ENCODE measurements around the gene PCTP.
A peak's percentile ranks its signal among the peaks of the same experiment; 100 is the strongest.

PCTP gene

DNA sequence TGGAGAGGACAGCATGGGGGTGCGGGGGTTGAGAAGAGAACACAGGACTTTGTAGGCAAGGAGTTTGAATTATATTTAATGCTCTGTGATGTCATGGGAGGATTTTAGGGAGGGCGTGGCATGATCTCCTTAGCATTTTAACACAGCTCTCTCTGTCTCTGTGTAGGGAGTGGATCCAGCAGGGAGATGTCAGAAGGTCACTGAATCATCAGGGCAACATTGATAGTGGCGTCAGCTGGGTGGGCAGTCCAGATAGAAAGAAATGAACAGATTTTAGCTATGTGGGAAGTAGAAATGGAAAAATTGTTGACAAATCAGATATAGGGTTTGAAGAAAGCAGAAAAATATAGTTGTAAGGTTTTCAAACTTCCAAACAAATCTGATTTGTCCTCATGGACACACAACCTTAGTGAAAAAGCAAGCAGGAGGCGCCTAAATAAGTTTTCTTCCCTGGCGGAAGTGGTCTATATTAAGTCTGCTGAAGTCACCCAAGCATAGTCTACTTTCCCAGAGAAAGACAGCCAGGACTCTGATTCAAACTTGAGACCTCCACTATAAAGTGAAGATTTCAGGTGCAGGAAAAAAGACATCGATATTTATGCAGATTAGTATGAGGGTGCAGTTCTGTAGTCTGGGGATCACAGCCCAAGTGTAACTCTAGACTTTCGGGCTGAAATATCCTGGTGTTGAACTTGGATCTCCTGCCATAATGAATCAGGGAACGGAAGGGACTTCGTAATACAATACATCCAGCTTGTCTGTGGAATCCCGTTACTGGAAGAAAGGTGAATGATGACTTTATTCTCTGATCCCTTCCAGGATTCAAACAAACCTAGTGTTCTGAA is 10.1 kb upstream of the PCTP start:
- Histone ChIP-seq H4K91ac (ENCODE audit: low read depth, low read length) (no peak overlapping the region), H2AK5ac (ENCODE audit: low read length) (no peak overlapping the region), H4K12ac (ENCODE audit: low read depth, low read length) (no peak overlapping the region), H2BK120ac (ENCODE audit: insufficient read depth, low read length, poor library complexity) (no peak overlapping the region), H3K9ac (ENCODE audit: low read length) (no peak overlapping the region), H2BK5ac (ENCODE audit: low read depth, low read length, poor library complexity) (no peak overlapping the region), H3K27ac (ENCODE audit: low read depth, low read length) (no peak overlapping the region), H3K18ac (ENCODE audit: low read length) (no peak overlapping the region), H3K4me3 (ENCODE audit: low read depth, low read length) (no peak overlapping the region), H3K4ac (ENCODE audit: low read depth, low read length) (no peak overlapping the region), H2AFZ (ENCODE audit: insufficient read depth, low read length, poor library complexity) (no peak overlapping the region), H3K14ac (ENCODE audit: low read length) (no peak overlapping the region), H3K27me3 (ENCODE audit: insufficient read depth, low read length) (no peaks in the 10 kb centered on the region), H3K23ac (ENCODE audit: low read length) (no peak overlapping the region), H2BK12ac (ENCODE audit: low read length) (no peak overlapping the region), H4K8ac (ENCODE audit: low read depth, low read length) (no peak overlapping the region), H3K9me3 (ENCODE audit: insufficient read depth, low read depth, low read length) (no peaks in the 10 kb centered on the region), H3K79me2 (ENCODE audit: control insufficient read depth, insufficient read depth, low read length, poor library complexity) (no peaks in the 10 kb centered on the region), H3K36me3 (ENCODE audit: control insufficient read depth in 1 of 2, insufficient read depth in 2 of 2, low read length in 2 of 2) (no peaks in the 10 kb centered on the region), H3K4me2 (ENCODE audit: low read length) (no peak overlapping the region), H3K79me1 (ENCODE audit: low read length) (no peaks in the 10 kb centered on the region), H3K4me1 (ENCODE audit: control insufficient read depth in 1 of 2, insufficient read depth in 2 of 2, low read length in 2 of 2) (no peaks in the 10 kb centered on the region)
- WGBS (ENCODE audit: extremely low coverage, insufficient coverage, insufficient read length), result no CpG with 5 or more reads among the region's 10 CpGs
- no peak for DNase-seq

- Histone ChIP-seq H3K4me1 (ENCODE audit: control insufficient read depth in 1 of 2, insufficient read depth in 2 of 2, low read length in 2 of 2) (no peaks in the 10 kb centered on the region), H4K8ac (ENCODE audit: low read depth, low read length) (no peak overlapping the region), H4K91ac (ENCODE audit: low read depth, low read length) (no peak overlapping the region), H3K27ac (ENCODE audit: low read depth, low read length) (no peak overlapping the region), H3K36me3 (ENCODE audit: control insufficient read depth in 1 of 2, insufficient read depth in 2 of 2, low read length in 2 of 2) (no peaks in the 10 kb centered on the region), H2BK120ac (ENCODE audit: insufficient read depth, low read length, poor library complexity) (no peak overlapping the region), H2BK5ac (ENCODE audit: low read depth, low read length, poor library complexity) (no peak overlapping the region), H3K9me3 (ENCODE audit: insufficient read depth, low read depth, low read length) (no peaks in the 10 kb centered on the region), H3K23ac (ENCODE audit: low read length) (no peak overlapping the region), H3K79me2 (ENCODE audit: control insufficient read depth, insufficient read depth, low read length, poor library complexity) (no peaks in the 10 kb centered on the region), H3K27me3 (ENCODE audit: insufficient read depth, low read length) (no peaks in the 10 kb centered on the region), H3K4me2 (ENCODE audit: low read length) (no peak overlapping the region), H3K9ac (ENCODE audit: low read length) (no peak overlapping the region), H3K14ac (ENCODE audit: low read length) (no peak overlapping the region), H4K12ac (ENCODE audit: low read depth, low read length) (no peak overlapping the region), H3K4me3 (ENCODE audit: low read depth, low read length) (no peak overlapping the region), H2AK5ac (ENCODE audit: low read length) (no peak overlapping the region), H2AFZ (ENCODE audit: insufficient read depth, low read length, poor library complexity) (no peak overlapping the region), H2BK12ac (ENCODE audit: low read length) (no peak overlapping the region), H3K18ac (ENCODE audit: low read length) (no peak overlapping the region), H3K79me1 (ENCODE audit: low read length) (no peaks in the 10 kb centered on the region), H3K4ac (ENCODE audit: low read depth, low read length) (no peak overlapping the region)
- DNase-seq, result no peak
- no CpG with 5 or more reads among the region's 3 CpGs for WGBS (ENCODE audit: extremely low coverage, insufficient coverage, insufficient read length)
Observed at GRCh38 chr17:55741356-55741700, 9.5 kb upstream of the PCTP start.

GRCh38 chr17:55742272-55743102 is 8.4 kb upstream of the PCTP start:
- peak in 1 of 2 donors; percentile 46 for DNase-seq
- Histone ChIP-seq H4K8ac (ENCODE audit: low read depth, low read length) (no peak overlapping the region), H3K79me1 (ENCODE audit: low read length) (no peaks in the 10 kb centered on the region), H3K27me3 (ENCODE audit: insufficient read depth, low read length) (no peaks in the 10 kb centered on the region), H3K4me1 (ENCODE audit: control insufficient read depth in 1 of 2, insufficient read depth in 2 of 2, low read length in 2 of 2) (no peaks in the 10 kb centered on the region), H3K79me2 (ENCODE audit: control insufficient read depth, insufficient read depth, low read length, poor library complexity) (no peaks in the 10 kb centered on the region), H2BK12ac (ENCODE audit: low read length) (no peak overlapping the region), H3K36me3 (ENCODE audit: control insufficient read depth in 1 of 2, insufficient read depth in 2 of 2, low read length in 2 of 2) (no peaks in the 10 kb centered on the region), H3K4me3 (ENCODE audit: low read depth, low read length) (no peak overlapping the region), H2BK5ac (ENCODE audit: low read depth, low read length, poor library complexity) (no peak overlapping the region), H3K14ac (ENCODE audit: low read length) (no peak overlapping the region), H2BK120ac (ENCODE audit: insufficient read depth, low read length, poor library complexity) (no peak overlapping the region), H3K9ac (ENCODE audit: low read length) (no peak overlapping the region), H2AK5ac (ENCODE audit: low read length) (no peak overlapping the region), H3K18ac (ENCODE audit: low read length) (no peak overlapping the region), H3K23ac (ENCODE audit: low read length) (no peak overlapping the region), H4K12ac (ENCODE audit: low read depth, low read length) (no peak overlapping the region), H4K91ac (ENCODE audit: low read depth, low read length) (no peak overlapping the region), H3K4me2 (ENCODE audit: low read length) (no peak overlapping the region), H2AFZ (ENCODE audit: insufficient read depth, low read length, poor library complexity) (no peak overlapping the region), H3K27ac (ENCODE audit: low read depth, low read length) (no peak overlapping the region), H3K4ac (ENCODE audit: low read depth, low read length) (no peak overlapping the region), H3K9me3 (ENCODE audit: insufficient read depth, low read depth, low read length) (no peaks in the 10 kb centered on the region)
- no CpG with 5 or more reads among the region's 12 CpGs for WGBS (ENCODE audit: extremely low coverage, insufficient coverage, insufficient read length)

- Histone ChIP-seq H3K18ac (ENCODE audit: low read length) (no peak overlapping the region), H3K4ac (ENCODE audit: low read depth, low read length) (no peak overlapping the region), H3K27me3 (ENCODE audit: insufficient read depth, low read length) (no peaks in the 10 kb centered on the region), H2BK120ac (ENCODE audit: insufficient read depth, low read length, poor library complexity) (no peak overlapping the region), H2AFZ (ENCODE audit: insufficient read depth, low read length, poor library complexity) (no peak overlapping the region), H3K9me3 (ENCODE audit: insufficient read depth, low read depth, low read length) (no peaks in the 10 kb centered on the region), H4K91ac (ENCODE audit: low read depth, low read length) (no peak overlapping the region), H3K9ac (ENCODE audit: low read length) (no peak overlapping the region), H3K14ac (ENCODE audit: low read length) (no peak overlapping the region), H3K79me1 (ENCODE audit: low read length) (no peaks in the 10 kb centered on the region), H3K4me1 (ENCODE audit: control insufficient read depth in 1 of 2, insufficient read depth in 2 of 2, low read length in 2 of 2) (no peaks in the 10 kb centered on the region), H3K23ac (ENCODE audit: low read length) (no peak overlapping the region), H3K27ac (ENCODE audit: low read depth, low read length) (no peak overlapping the region), H4K12ac (ENCODE audit: low read depth, low read length) (no peak overlapping the region), H2BK12ac (ENCODE audit: low read length) (no peak overlapping the region), H3K4me3 (ENCODE audit: low read depth, low read length) (no peak overlapping the region), H2BK5ac (ENCODE audit: low read depth, low read length, poor library complexity) (no peak overlapping the region), H3K79me2 (ENCODE audit: control insufficient read depth, insufficient read depth, low read length, poor library complexity) (no peaks in the 10 kb centered on the region), H4K8ac (ENCODE audit: low read depth, low read length) (no peak overlapping the region), H2AK5ac (ENCODE audit: low read length) (no peak overlapping the region), H3K4me2 (ENCODE audit: low read length) (no peak overlapping the region), H3K36me3 (ENCODE audit: control insufficient read depth in 1 of 2, insufficient read depth in 2 of 2, low read length in 2 of 2) (no peaks in the 10 kb centered on the region)
- peak; percentile 80 to 86 for DNase-seq
- WGBS (ENCODE audit: extremely low coverage, insufficient coverage, insufficient read length), result no CpG with 5 or more reads among the region's 3 CpGs
Observed at GRCh38 chr17:55743103-55743679, 7.7 kb upstream of the PCTP start.
